HG03045 (cell line): Measurements from ENCODE around the gene APOA1.

Source experiments
- ATAC-seq: cut with Tn5 transposase; IDR thresholded peaks from one replicate; pipeline ENCODE4 v1.9.1; 2021; ENCODE audit warnings: mild to moderate bottlenecking, moderate library complexity; ENCODE audit not compliant: unreplicated experiment

APOA1 gene

DNA sequence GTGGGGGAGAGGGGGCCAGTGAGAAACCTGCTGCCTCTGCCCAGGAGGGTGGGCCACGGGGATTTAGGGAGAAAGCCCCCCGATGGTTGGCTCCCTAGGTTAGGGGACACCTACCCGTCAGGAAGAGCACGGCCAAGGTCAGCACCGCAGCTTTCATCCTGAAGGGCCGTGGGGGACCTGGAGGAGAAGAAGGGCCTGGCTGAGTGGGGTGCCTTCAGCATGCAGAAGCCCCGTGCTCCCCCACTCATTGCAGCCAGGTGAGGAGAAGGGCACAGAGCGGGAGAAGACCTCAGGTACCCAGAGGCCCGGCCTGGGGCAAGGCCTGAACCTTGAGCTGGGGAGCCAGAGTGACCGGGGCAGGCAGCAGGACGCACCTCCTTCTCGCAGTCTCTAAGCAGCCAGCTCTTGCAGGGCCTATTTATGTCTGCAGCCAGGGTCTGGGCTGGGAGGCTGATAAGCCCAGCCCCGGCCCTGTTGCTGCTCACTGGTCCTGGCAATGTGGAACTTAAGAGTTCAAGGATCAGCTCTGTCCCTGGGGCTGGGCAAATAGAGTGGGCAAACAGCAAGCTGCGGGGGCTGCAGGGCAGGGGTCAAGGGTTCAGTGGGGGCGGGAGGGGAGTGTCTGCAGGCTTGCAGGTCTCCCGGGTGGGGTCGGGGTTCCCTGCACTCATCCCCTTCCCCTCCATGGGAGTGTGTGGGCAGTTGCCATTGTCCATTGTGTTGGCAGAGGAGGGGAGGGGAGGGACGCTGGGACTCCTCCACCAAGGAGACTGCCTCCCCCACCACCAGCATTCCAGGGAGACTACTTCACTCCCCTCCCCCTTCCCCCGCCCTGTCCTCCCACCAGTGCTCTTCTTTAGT, at the start of gene APOA1:
Gene APOA1, minus strand, starts transcription at position 392 of the 861 bp plus-strand sequence. Its CDS starts 235 bp downstream, at position 157.
- ATAC-seq: no peak

- no peak for ATAC-seq
Observed at GRCh38 chr11:116885951-116886655, 48.7 kb upstream of the APOA1 start.

GRCh38 chr11:116882386-116882785, 45.0 kb upstream of the APOA1 start:
- ATAC-seq: no peak

- ATAC-seq: no peak
Observed at GRCh38 chr11:116881143-116881542, 43.7 kb upstream of the APOA1 start.

GRCh38 chr11:116879800-116880625, 42.6 kb upstream of the APOA1 start:
- ATAC-seq: no peak

GRCh38 chr11:116876656-116877055, 39.2 kb upstream of the APOA1 start:
- no peak for ATAC-seq

- no peak for ATAC-seq
Observed at GRCh38 chr11:116875194-116875593, 37.8 kb upstream of the APOA1 start.

GRCh38 chr11:116874251-116874650, 36.8 kb upstream of the APOA1 start:
- no peak for ATAC-seq

DNA sequence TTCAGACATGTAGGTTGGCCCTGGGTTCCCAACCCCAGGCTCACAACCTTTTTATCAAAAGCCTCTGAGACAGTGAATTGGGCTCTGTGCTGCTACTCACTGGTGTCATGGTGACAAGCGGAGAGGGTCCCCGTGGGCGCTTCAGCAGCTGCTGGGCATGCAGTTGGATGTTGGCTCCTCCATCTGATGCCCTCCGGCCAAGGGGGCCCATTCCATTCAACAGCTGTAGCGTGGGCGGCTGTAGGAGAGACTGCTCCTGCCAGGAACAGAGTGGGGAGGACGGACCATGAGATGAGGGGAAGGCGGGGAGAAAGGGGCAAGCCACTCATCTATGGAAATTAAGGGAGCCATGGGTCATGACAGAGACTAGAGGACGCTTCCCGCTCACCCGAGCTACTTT, 36.0 kb upstream of the APOA1 start:
- ATAC-seq: no peak

- ATAC-seq: no peak
Observed at GRCh38 chr11:116871248-116871647, 33.8 kb upstream of the APOA1 start.

DNA sequence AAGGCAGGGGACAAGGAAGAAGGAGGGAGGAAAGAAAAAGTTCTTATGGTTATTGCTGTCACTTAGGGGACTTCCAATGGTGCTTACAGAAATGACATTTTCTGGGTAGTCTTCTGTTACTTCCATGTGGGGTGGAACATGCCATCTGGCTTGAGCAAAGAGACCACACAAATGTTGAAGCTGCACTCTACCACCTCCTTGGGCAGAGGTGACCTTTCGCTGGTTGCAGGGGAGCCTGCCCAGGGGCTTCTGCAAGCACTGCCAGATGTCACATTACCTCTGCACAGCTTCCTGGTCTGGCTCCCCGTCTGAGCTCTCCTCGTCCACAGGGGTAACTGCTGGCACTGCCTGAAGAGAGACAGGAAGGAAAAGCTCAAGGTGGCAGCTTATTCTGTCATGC, 32.6 kb upstream of the APOA1 start:
- no peak for ATAC-seq

GRCh38 chr11:116869610-116870009, 32.2 kb upstream of the APOA1 start:
- ATAC-seq: no peak

DNA sequence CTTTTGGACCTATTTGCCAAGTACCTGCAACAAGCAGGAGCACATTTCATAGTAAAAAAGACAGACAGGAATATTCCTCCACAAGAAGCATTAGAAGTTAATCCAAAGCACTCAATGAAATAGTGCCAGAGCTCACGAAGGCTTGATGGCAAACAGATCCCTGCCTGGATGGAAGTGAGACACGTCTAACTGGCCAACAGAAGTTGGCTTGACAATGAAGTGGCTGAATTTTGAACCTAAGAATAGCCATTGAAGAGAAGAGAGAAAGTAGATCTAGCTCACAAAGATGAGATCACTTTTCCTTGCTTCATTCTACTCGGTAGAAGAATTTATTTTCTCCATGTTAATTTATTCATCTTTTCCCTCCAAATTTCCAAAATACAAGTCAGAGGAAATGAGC, 30.6 kb upstream of the APOA1 start:
- no peak for ATAC-seq

GRCh38 chr11:116867619-116868018, 30.2 kb upstream of the APOA1 start:
- ATAC-seq: no peak

GRCh38 chr11:116866804-116867455, 29.5 kb upstream of the APOA1 start:
- ATAC-seq: no peak

DNA sequence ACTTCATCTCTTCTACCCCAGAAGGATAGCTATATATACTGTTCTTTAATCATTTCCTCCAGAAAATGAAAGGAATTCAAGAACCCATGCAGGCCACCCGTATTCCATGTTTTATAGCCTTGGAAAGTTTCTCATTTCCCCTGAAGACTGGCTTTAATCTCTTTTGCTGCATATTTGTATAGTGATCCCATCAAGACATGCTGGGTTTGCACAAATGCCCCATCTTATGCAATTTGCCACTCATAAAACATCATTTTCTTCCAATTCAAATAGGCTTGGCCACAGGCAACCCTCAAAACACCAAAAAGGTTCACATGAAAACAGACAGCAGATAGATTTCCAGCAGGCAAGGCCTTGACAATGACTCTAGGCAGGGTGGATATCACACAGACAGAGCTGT, 28.3 kb upstream of the APOA1 start:
- ATAC-seq: no peak

- no peak for ATAC-seq
Observed at GRCh38 chr11:116864531-116864930, 27.1 kb upstream of the APOA1 start.

DNA sequence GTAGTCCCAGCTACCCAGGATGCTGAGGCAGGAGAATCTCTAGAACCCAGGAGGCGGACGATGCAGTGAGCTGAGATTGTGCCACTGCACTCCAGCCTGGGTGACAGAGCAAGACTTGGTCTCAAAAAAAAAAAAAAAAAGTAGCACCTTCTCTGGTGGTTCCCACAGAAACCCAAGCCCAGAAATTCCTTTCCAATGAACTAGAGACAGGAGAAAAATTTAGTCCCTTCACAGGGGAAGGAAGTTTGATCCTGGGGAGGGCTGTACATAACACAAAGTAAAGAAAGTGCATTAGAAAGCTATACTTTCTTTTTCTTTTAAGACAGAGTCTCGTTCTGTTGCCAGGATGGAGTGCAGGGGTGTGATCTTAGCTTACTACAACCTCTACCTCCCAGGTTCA, 25.5 kb upstream of the APOA1 start:
- no peak for ATAC-seq

- no peak for ATAC-seq
Observed at GRCh38 chr11:116862185-116862584, 24.8 kb upstream of the APOA1 start.

GRCh38 chr11:116861539-116861938, 24.1 kb upstream of the APOA1 start:
- no peak for ATAC-seq

DNA sequence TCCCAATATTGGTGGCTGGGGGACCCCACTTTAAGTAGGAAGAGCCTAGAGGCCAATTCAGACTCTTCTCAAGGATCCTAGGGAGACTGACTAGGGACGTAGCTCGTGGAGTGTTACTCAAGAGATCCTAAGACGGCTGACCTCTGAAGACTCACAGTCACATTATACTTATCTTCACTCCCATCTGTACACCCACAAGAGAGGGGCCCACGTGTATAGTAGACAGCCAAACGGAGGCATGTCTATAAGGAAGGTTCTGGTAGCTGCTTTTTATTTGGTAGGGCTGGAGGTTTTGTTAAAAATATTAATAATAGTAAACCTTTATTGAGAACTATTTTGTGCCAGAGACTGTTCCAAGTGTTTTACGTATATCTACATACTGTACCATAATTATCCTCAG, 22.9 kb upstream of the APOA1 start:
- no peak for ATAC-seq
